ENCODE measurements around the gene SMC4.

DNA sequence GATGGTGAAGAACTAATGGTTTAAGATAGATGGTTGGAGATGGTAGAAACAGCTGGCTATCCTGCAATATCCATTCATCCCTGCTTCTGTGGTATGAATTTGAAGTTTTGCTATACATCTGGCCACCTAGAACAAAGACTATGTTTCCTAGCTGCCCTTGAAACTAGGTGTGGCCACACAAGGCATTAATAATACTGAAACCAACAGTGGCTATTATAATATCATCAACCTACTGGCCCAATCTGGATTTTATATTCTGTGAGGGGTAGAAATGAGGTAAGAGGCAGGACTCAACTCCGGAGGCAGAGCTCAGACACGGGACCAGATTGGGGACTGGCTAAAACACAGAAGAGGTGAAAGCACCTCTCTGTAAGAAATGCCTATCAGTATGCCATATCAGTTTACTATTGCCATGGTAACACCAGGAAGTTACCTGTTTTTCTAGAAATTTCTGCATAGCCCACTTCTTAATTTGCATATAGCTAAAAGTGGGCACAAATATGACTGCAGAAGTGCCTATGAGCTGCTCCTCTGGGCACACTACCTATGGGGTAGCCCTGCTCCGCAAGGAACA is 8.8 kb upstream of the SMC4 start:
- TF ChIP-seq POLR2AphosphoS5 (IDR thresholded peaks at IDR 0.05; ENCODE audit: borderline replicate concordance, low read depth, low read length): no peak
- TF ChIP-seq EZH2 (IDR thresholded peaks at IDR 0.05): no peak
- no peak for TF ChIP-seq FOXP2 (optimal IDR thresholded peaks at IDR 0.05; ENCODE audit: control extremely low read depth, extremely low read length, insufficient read depth)
